Upper lobe of right lung (tissue), 1 donor: ENCODE measurements around the gene NCOR2. TPM values are rescaled to one million over a fixed set of nuclear protein-coding genes. Genes with fewer than 3 reads are reported as not detected.
A peak's percentile ranks its signal among the peaks of the same experiment; 100 is the strongest.

ENCODE experiments used
- ATAC-seq: fragments of 200-7000 bp; cut with Tn5 transposase; one replicate; pipeline ENCODE4 v1.9.1; 2020; ENCODE audit warnings: mild to moderate bottlenecking, moderate library complexity
- DNase-seq: peaks from one replicate; pipeline ENCODE4 v3.0.0-alpha.2; 2020
- H3K27ac ChIP-seq: fragments of 200-600 bp; one replicate; pipeline ENCODE4 v1.8.0; 2022
- H3K27me3 ChIP-seq: fragments of 200-600 bp; one replicate; pipeline ENCODE4 v1.8.0; 2022; ENCODE audit warnings: mild to moderate bottlenecking
- H3K36me3 ChIP-seq: fragments of 200-600 bp; one replicate; pipeline ENCODE4 v1.8.0; 2022
- H3K4me1 ChIP-seq: fragments of 200-600 bp; one replicate; pipeline ENCODE4 v1.8.0; 2022
- H3K4me3 ChIP-seq: fragments of 200-600 bp; one replicate; pipeline ENCODE4 v1.8.0; 2022; ENCODE audit warnings: mild to moderate bottlenecking
- H3K9me3 ChIP-seq: fragments of 200-600 bp; one replicate; pipeline ENCODE4 v1.8.0; 2022
- CTCF ChIP-seq: fragments of 200-600 bp; IDR thresholded peaks from one replicate; pipeline ENCODE4 v1.8.0; 2022; ENCODE audit warnings: antibody characterized with exemption
- intact Hi-C: fragments of 100-400 bp; cut with DNase I; formaldehyde crosslinking; loops from one replicate; pipeline ENCODE4 v1.11.0; 2022
- total RNA-seq: library from RNA; stranded (reverse); fragmentation: NEBNext Ultra II Directional; extraction: Animal tissue kit (Norgen Biotek cat#: 25700); gene quantifications from one replicate; pipeline ENCODE4 v1.2.1, GENCODE V29; 2021
- donor health status: DM: no; HTN: yes; CAD: no; lungs with severe emphysema.

NCOR2 gene
- total RNA-seq, 1 donor from 2014 or later: 336 TPM

GRCh38 chr12:124525927-124526692 lies 41.3 kb downstream of the NCOR2 start:
- H3K27ac ChIP-seq: no peak overlapping the region
- H3K27me3 ChIP-seq: no peaks in the 10 kb centered on the region
- no peak overlapping the region for H3K4me3 ChIP-seq
- intact Hi-C loops: no loop called here
- no peak for DNase-seq
- no peaks in the 10 kb centered on the region for H3K36me3 ChIP-seq
- H3K4me1 ChIP-seq: peaks cover 8% of the 10 kb centered on the region
- TF ChIP-seq CTCF: no peak
- H3K9me3 ChIP-seq: no peaks in the 10 kb centered on the region
- ATAC-seq: no peak

GRCh38 chr12:124525455-124525854 lies 42.0 kb downstream of the NCOR2 start:
- ATAC-seq (no peak), DNase-seq (no peak)
- intact Hi-C loops: no loop called here
- Histone ChIP-seq H3K4me3 (no peak overlapping the region), H3K4me1 (peaks cover 14% of the 10 kb centered on the region), H3K27ac (no peak overlapping the region), H3K9me3 (no peaks in the 10 kb centered on the region), H3K36me3 (no peaks in the 10 kb centered on the region), H3K27me3 (no peaks in the 10 kb centered on the region)
- TF ChIP-seq CTCF: no peak

GRCh38 chr12:124524231-124524925 lies 43.0 kb downstream of the NCOR2 start:
- no peaks in the 10 kb centered on the region for H3K36me3 ChIP-seq
- intact Hi-C loops: no loop called here
- ATAC-seq: peak; percentile 60

GRCh38 chr12:124523071-124523470 lies 44.3 kb downstream of the NCOR2 start:
- no peak for TF ChIP-seq CTCF
- no peaks in the 10 kb centered on the region for H3K27me3 ChIP-seq
- DNase-seq (no peak), ATAC-seq (no peak)
- H3K36me3 ChIP-seq: no peaks in the 10 kb centered on the region
- intact Hi-C loops: no loop called here
- no peak overlapping the region for H3K4me3 ChIP-seq
- no peak overlapping the region for H3K27ac ChIP-seq
- peaks cover 36% of the 10 kb centered on the region for H3K4me1 ChIP-seq
- no peaks in the 10 kb centered on the region for H3K9me3 ChIP-seq

More at GRCh38 chr12:124524231-124524925, 43.0 kb downstream of the NCOR2 start:
- H3K4me3 ChIP-seq: no peak overlapping the region
- no peak for DNase-seq
- H3K4me1 ChIP-seq: peaks cover 25% of the 10 kb centered on the region
- no peaks in the 10 kb centered on the region for H3K9me3 ChIP-seq
- no peaks in the 10 kb centered on the region for H3K27me3 ChIP-seq
- H3K27ac ChIP-seq: peak overlapping the region; percentile 36
- no peak for TF ChIP-seq CTCF

GRCh38 chr12:124520907-124521306 lies 46.5 kb downstream of the NCOR2 start:
- H3K4me1 ChIP-seq: peaks cover 57% of the 10 kb centered on the region
- no peaks in the 10 kb centered on the region for H3K27me3 ChIP-seq
- intact Hi-C loops: no loop called here
- H3K9me3 ChIP-seq: no peaks in the 10 kb centered on the region
- DNase-seq (no peak), ATAC-seq (no peak)
- H3K4me3 ChIP-seq: no peak overlapping the region
- peak overlapping the region; percentile 78 for H3K27ac ChIP-seq
- no peaks in the 10 kb centered on the region for H3K36me3 ChIP-seq
- TF ChIP-seq CTCF: no peak
